ENCODE results near the gene DTNBP1.

DNA sequence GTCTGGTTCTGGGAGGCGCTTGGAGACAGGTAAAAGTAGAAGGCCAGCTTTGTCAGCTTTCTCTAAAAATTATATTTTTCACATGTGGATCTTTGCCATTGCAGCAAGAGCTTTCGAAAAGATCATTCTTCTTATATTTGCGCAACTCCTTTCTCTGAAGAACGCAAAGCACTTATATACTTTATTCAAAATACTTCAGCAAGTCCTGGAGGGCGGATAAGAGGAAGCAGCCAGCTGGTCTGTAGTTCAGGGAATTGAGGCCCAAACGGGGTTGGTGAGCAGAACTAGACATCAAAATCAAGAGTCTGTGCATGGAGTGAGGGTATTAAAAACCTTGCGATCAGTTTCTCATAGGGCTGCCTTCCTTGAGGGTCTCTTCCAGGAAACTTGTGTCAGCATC, 182.3 kb downstream of the DTNBP1 start:
- TF ChIP-seq, protein P1, sequence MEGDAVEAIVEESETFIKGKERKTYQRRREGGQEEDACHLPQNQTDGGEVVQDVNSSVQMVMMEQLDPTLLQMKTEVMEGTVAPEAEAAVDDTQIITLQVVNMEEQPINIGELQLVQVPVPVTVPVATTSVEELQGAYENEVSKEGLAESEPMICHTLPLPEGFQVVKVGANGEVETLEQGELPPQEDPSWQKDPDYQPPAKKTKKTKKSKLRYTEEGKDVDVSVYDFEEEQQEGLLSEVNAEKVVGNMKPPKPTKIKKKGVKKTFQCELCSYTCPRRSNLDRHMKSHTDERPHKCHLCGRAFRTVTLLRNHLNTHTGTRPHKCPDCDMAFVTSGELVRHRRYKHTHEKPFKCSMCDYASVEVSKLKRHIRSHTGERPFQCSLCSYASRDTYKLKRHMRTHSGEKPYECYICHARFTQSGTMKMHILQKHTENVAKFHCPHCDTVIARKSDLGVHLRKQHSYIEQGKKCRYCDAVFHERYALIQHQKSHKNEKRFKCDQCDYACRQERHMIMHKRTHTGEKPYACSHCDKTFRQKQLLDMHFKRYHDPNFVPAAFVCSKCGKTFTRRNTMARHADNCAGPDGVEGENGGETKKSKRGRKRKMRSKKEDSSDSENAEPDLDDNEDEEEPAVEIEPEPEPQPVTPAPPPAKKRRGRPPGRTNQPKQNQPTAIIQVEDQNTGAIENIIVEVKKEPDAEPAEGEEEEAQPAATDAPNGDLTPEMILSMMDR (IDR thresholded peaks at IDR 0.05; ENCODE audit: low read depth, low read length, poor library complexity, severe bottlenecking) = no peak
- TF ChIP-seq EZH2phosphoT487 (IDR thresholded peaks at IDR 0.05; ENCODE audit: borderline replicate concordance, low read length) = no peak
